ENCODE data around the gene TPP2.

TPP2 gene
- 182 to 291 reads per million in 2 experiments for total RNA-seq

GRCh38 chr13:102596147-102597028, at the start of gene TPP2:
Gene TPP2, plus strand, starts transcription at chr13:102596986. Its CDS starts 53 bp downstream, at chr13:102597039.
- DNase-seq (ENCODE audit: low read depth) = peak; percentile 97

GRCh38 chr13:102548811-102549210, 48.0 kb upstream of the TPP2 start:
- no peak for DNase-seq (ENCODE audit: low read depth)

- no peak for DNase-seq (ENCODE audit: low read depth)
These were observed 46.3 kb upstream of the TPP2 start for GRCh38 chr13:102550507-102550906.

- no peak for DNase-seq (ENCODE audit: low read depth)
These were observed 40.8 kb upstream of the TPP2 start for GRCh38 chr13:102555914-102556553.

- DNase-seq (ENCODE audit: low read depth) = no peak
These were observed 40.0 kb upstream of the TPP2 start for GRCh38 chr13:102556806-102557205.

- DNase-seq (ENCODE audit: low read depth) = no peak
These were observed 38.8 kb upstream of the TPP2 start for GRCh38 chr13:102558029-102558428.

GRCh38 chr13:102561933-102562332, 34.9 kb upstream of the TPP2 start:
- no peak for DNase-seq (ENCODE audit: low read depth)

GRCh38 chr13:102563267-102563666, 33.5 kb upstream of the TPP2 start:
- no peak for DNase-seq (ENCODE audit: low read depth)

GRCh38 chr13:102564564-102564963, 32.2 kb upstream of the TPP2 start:
- no peak for DNase-seq (ENCODE audit: low read depth)

GRCh38 chr13:102566513-102566912, 30.3 kb upstream of the TPP2 start:
- DNase-seq (ENCODE audit: low read depth) = no peak

- DNase-seq (ENCODE audit: low read depth) = no peak
These were observed 28.9 kb upstream of the TPP2 start for GRCh38 chr13:102567857-102568256.

GRCh38 chr13:102569488-102569887, 27.3 kb upstream of the TPP2 start:
- no peak for DNase-seq (ENCODE audit: low read depth)

- no peak for DNase-seq (ENCODE audit: low read depth)
These were observed 25.7 kb upstream of the TPP2 start for GRCh38 chr13:102571075-102571474.

GRCh38 chr13:102572323-102572722, 24.5 kb upstream of the TPP2 start:
- DNase-seq (ENCODE audit: low read depth) = no peak

- peak; percentile 15 for DNase-seq (ENCODE audit: low read depth)
These were observed 16.1 kb upstream of the TPP2 start for GRCh38 chr13:102580552-102581169.

- DNase-seq (ENCODE audit: low read depth) = no peak
These were observed 14.5 kb upstream of the TPP2 start for GRCh38 chr13:102582256-102582655.

- DNase-seq (ENCODE audit: low read depth) = no peak
These were observed 12.4 kb upstream of the TPP2 start for GRCh38 chr13:102584434-102584833.

- no peak for DNase-seq (ENCODE audit: low read depth)
These were observed 10.2 kb upstream of the TPP2 start for GRCh38 chr13:102586615-102587014.

GRCh38 chr13:102587916-102588315, 8.9 kb upstream of the TPP2 start:
- no peak for DNase-seq (ENCODE audit: low read depth)

GRCh38 chr13:102589301-102589822, 7.4 kb upstream of the TPP2 start:
- DNase-seq (ENCODE audit: low read depth) = no peak

- DNase-seq (ENCODE audit: low read depth) = peak; percentile 59
These were observed 4.6 kb upstream of the TPP2 start for GRCh38 chr13:102591988-102592781.

- no peak for DNase-seq (ENCODE audit: low read depth)
These were observed 3.3 kb upstream of the TPP2 start for GRCh38 chr13:102593466-102593865.

Data from T follicular helper cell (primary cell).